Medulla oblongata (tissue), 1 donor: ENCODE results near the gene FHIT.

Source experiments
- DNase-seq: peaks from one replicate; pipeline ENCODE4 v3.0.0-alpha.2; 2015; ENCODE audit errors: extremely low spot score

Gene FHIT

GRCh38 chr3:59730591-59730990 is 1520.7 kb downstream of the FHIT start:
- no peak for DNase-seq

DNA sequence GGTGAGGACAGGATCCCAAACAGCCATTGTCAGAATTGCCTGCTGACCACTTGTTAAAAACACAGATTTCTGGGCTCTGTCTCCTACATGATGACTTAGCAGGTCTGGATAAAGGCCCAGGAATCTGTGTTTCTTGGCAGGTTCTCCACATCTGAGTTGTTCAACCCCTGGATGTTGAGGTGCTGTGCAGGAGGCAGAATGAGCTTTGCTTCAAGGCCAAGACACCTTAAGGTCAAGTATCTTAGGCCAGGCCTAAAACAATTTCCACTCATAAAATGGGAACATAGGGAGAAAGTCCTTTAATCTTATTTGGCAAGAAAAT is 1522.7 kb downstream of the FHIT start:
- DNase-seq: no peak

DNA sequence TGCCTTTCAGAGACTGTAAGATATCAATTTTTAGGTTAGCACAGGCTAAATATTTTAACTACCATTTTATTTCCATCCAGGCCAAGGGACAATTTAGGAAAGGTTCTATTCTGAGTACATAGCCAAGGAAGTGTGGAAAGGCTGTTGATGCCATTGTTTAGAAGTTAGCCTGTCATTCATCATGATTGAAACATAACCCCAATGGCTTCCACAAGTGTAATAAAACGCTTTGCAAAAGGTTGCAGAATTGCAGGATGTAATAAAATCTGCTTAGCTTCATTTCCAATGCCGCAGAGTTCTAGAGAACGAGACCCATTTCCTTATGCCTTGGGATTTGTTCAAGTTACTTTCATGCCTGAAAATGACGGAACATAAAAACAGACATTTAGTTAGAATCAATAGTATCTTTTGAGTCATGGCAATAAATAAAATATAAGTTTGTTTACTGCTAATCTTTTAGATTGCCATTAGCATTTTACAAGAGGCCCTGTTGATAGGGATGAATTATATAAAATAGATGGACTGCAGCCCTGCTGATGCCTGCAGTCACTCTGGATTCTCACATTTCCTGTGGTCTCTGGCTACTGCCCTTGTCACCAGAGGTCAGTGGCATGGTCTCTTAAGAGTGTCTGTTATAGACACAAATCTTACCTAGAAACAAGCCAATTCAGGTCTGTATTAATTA is 1523.2 kb downstream of the FHIT start:
- no peak for DNase-seq

GRCh38 chr3:59726279-59726678 is 1525.0 kb downstream of the FHIT start:
- DNase-seq: no peak

GRCh38 chr3:59717679-59718205 is 1533.5 kb downstream of the FHIT start:
- no peak for DNase-seq

- DNase-seq: no peak
Measured at GRCh38 chr3:59714066-59714465, 1537.2 kb downstream of the FHIT start.

- DNase-seq: no peak
Measured at GRCh38 chr3:59710554-59710953, 1540.7 kb downstream of the FHIT start.

- DNase-seq: peak; percentile 85
Measured at GRCh38 chr3:59709702-59710553, 1541.3 kb downstream of the FHIT start.

DNA sequence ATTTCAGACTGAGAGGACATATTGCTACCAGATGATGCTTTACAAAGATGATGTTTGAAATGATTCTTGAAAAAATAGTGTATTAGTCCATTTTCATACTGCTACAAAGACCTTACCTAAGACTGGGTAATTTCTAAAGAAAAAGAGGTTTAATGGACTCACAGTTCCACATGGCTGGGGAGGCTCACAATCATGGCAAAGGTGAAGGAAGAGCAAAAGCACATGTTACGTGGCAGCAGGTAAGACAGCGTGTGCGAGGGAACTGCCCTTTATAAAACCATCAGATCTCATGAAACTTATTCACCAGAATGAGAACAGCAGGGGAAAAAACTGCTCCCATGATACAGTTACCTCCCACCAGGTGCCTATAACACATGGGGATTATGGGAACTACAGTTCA is 1543.0 kb downstream of the FHIT start:
- no peak for DNase-seq

GRCh38 chr3:59704292-59704691 is 1547.0 kb downstream of the FHIT start:
- DNase-seq: no peak

GRCh38 chr3:59699648-59700320 is 1551.5 kb downstream of the FHIT start:
- DNase-seq: no peak
